GM19468 (cell line): Measurements from ENCODE around the gene STX8.

Source experiments
- ATAC-seq: cut with Tn5 transposase; IDR thresholded peaks from one replicate; pipeline ENCODE4 v1.9.1; 2021; ENCODE audit warnings: mild to moderate bottlenecking, moderate library complexity, moderate number of reproducible peaks; ENCODE audit not compliant: unreplicated experiment; ENCODE audit errors: extremely low read depth

Gene STX8

GRCh38 chr17:9220398-9221146 lies 355.0 kb downstream of the STX8 start:
- no peak for ATAC-seq

- no peak for ATAC-seq
Observed at GRCh38 chr17:9219631-9220397, 355.8 kb downstream of the STX8 start.

- no peak for ATAC-seq
Observed at GRCh38 chr17:9218911-9219310, 356.7 kb downstream of the STX8 start.

GRCh38 chr17:9218064-9218635 lies 357.5 kb downstream of the STX8 start:
- ATAC-seq, result no peak

- no peak for ATAC-seq
Observed at GRCh38 chr17:9217151-9218056, 358.2 kb downstream of the STX8 start.

- ATAC-seq, result no peak
Observed at GRCh38 chr17:9215465-9215864, 360.2 kb downstream of the STX8 start.

- no peak for ATAC-seq
Observed at GRCh38 chr17:9213303-9213640, 362.3 kb downstream of the STX8 start.

GRCh38 chr17:9212376-9213302 lies 363.0 kb downstream of the STX8 start:
- no peak for ATAC-seq

- no peak for ATAC-seq
Observed at GRCh38 chr17:9211133-9211765, 364.4 kb downstream of the STX8 start.

- no peak for ATAC-seq
Observed at GRCh38 chr17:9209781-9210370, 365.7 kb downstream of the STX8 start.

GRCh38 chr17:9209347-9209746 lies 366.3 kb downstream of the STX8 start:
- ATAC-seq, result no peak

GRCh38 chr17:9208381-9209105 lies 367.1 kb downstream of the STX8 start:
- ATAC-seq, result no peak

GRCh38 chr17:9206741-9207332 lies 368.8 kb downstream of the STX8 start:
- ATAC-seq, result no peak

GRCh38 chr17:9206410-9206703 lies 369.3 kb downstream of the STX8 start:
- no peak for ATAC-seq

- no peak for ATAC-seq
Observed at GRCh38 chr17:9205520-9206409, 369.9 kb downstream of the STX8 start.

- no peak for ATAC-seq
Observed at GRCh38 chr17:9204637-9205329, 370.8 kb downstream of the STX8 start.
